Kidney epithelial cell (primary cell): Measurements from ENCODE around the gene SCGB1D4. TPM values are rescaled to one million over a fixed set of nuclear protein-coding genes. Genes with fewer than 3 reads are reported as not detected.
A peak's percentile ranks its signal among the peaks of the same experiment; 100 is the strongest.

Source experiments
- DNase-seq: peaks from one replicate; pipeline ENCODE4 v3.0.0-alpha.2; 2010; ENCODE audit warnings: low read depth
- H3K27me3 ChIP-seq: 2 replicates; pipeline ENCODE4 v1.6.0; 2011; ENCODE audit warnings: low read length; ENCODE audit not compliant: control insufficient read depth, insufficient read depth
- H3K36me3 ChIP-seq: 2 replicates; pipeline ENCODE4 v1.5.1; 2011; ENCODE audit warnings: low read length; ENCODE audit not compliant: control insufficient read depth, insufficient read depth
- H3K4me3 ChIP-seq: 2 replicates; pipeline ENCODE4 v1.5.1; 2011; ENCODE audit warnings: low read depth, mild to moderate bottlenecking, control low read depth, low read length
- total RNA-seq: library from RNA; depleted of rRNA; stranded (reverse); fragments of >200 nt; gene quantifications from 2 replicates; pipeline ENCODE4 v1.2.3, GENCODE V29; 2015
- TF ChIP-seq, protein P1 (sequence below): IDR thresholded peaks from 2 replicates; pipeline ENCODE4 v1.5.1; 2011; ENCODE audit warnings: mild to moderate bottlenecking, moderate library complexity, low read length, control low read depth, inconsistent platforms; ENCODE audit not compliant: insufficient read depth, poor library complexity, severe bottlenecking

SCGB1D4 gene
- total RNA-seq, 1 donor from 2014 or later = not detected

- DNase-seq = no peak
- TF ChIP-seq, protein P1, sequence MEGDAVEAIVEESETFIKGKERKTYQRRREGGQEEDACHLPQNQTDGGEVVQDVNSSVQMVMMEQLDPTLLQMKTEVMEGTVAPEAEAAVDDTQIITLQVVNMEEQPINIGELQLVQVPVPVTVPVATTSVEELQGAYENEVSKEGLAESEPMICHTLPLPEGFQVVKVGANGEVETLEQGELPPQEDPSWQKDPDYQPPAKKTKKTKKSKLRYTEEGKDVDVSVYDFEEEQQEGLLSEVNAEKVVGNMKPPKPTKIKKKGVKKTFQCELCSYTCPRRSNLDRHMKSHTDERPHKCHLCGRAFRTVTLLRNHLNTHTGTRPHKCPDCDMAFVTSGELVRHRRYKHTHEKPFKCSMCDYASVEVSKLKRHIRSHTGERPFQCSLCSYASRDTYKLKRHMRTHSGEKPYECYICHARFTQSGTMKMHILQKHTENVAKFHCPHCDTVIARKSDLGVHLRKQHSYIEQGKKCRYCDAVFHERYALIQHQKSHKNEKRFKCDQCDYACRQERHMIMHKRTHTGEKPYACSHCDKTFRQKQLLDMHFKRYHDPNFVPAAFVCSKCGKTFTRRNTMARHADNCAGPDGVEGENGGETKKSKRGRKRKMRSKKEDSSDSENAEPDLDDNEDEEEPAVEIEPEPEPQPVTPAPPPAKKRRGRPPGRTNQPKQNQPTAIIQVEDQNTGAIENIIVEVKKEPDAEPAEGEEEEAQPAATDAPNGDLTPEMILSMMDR = peak; percentile 71
- H3K4me3 ChIP-seq = no peak overlapping the region
- H3K27me3 ChIP-seq = no peaks in the 10 kb centered on the region
- no peaks in the 10 kb centered on the region for H3K36me3 ChIP-seq
These were observed 26.1 kb upstream of the SCGB1D4 start for GRCh38 chr11:62324731-62325556.

GRCh38 chr11:62322524-62322923 lies 23.6 kb upstream of the SCGB1D4 start:
- H3K27me3 ChIP-seq = no peaks in the 10 kb centered on the region
- no peak overlapping the region for H3K4me3 ChIP-seq
- no peaks in the 10 kb centered on the region for H3K36me3 ChIP-seq
- DNase-seq = no peak
- TF ChIP-seq, protein P1 = no peak

GRCh38 chr11:62315431-62315830 lies 16.6 kb upstream of the SCGB1D4 start:
- no peaks in the 10 kb centered on the region for H3K27me3 ChIP-seq
- TF ChIP-seq, protein P1 = no peak

DNA sequence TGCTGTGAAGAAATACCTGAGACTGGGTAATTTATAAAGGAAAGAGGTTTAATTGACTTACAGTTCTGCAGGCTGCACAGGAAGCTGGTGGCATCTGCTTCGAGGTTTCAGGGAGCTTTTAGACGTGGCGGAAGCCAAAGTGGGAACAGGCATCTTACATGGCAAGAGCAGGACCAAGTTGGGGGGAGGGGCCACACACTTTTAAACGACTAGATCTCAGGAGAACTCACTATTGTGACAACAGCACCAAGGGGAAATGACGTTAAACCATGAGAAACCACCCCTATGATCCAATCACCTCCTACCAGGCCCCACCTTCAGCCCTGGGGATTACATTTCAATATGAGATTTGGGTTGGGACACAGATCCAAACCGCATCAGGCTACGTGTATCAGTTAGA lies 11.1 kb upstream of the SCGB1D4 start:
- DNase-seq = no peak
- H3K4me3 ChIP-seq = no peak overlapping the region
- no peaks in the 10 kb centered on the region for H3K36me3 ChIP-seq
- H3K27me3 ChIP-seq = peaks cover 3% of the 10 kb centered on the region
- TF ChIP-seq, protein P1 = no peak

More at GRCh38 chr11:62315431-62315830, 16.6 kb upstream of the SCGB1D4 start:
- H3K36me3 ChIP-seq = no peaks in the 10 kb centered on the region
- DNase-seq = no peak
- no peak overlapping the region for H3K4me3 ChIP-seq

GRCh38 chr11:62307950-62308349 lies 9.1 kb upstream of the SCGB1D4 start:
- Histone ChIP-seq H3K27me3 (peaks cover 3% of the 10 kb centered on the region), H3K36me3 (no peaks in the 10 kb centered on the region), H3K4me3 (no peak overlapping the region)
- DNase-seq = no peak
- TF ChIP-seq, protein P1 = no peak
